ENCODE measurements around the gene TLL1. TPM values are rescaled to one million over a fixed set of nuclear protein-coding genes. Genes with fewer than 3 reads are reported as not detected.

The TLL1 gene
- total and polyA plus RNA-seq, 2 experiments from 2014 or later, result 0.18 to 2.4 TPM

GRCh38 chr4:165970703-165971420 lies 97.8 kb downstream of the TLL1 start:
- Histone ChIP-seq H3K4me2 (no peak overlapping the region), H3F3A (replicated peaks; ENCODE audit: low read depth) (no peaks in the 10 kb centered on the region), H4K20me1 (replicated peaks; ENCODE audit: insufficient read depth) (no peaks in the 10 kb centered on the region), H3K4me1 (ENCODE audit: insufficient read depth) (no peaks in the 10 kb centered on the region), H2AFZ (no peak overlapping the region), H3K9me2 (ENCODE audit: insufficient read depth) (0 out of 2 replicates have a peak, but pooled peaks cover 5% of the 10 kb centered on the region), H3K27ac (ENCODE audit: low read depth) (no peak overlapping the region), H3K27me3 (ENCODE audit: insufficient read depth) (no peaks in the 10 kb centered on the region), H3K36me3 (ENCODE audit: insufficient read depth) (0 out of 2 replicates have a peak, but pooled peaks cover 3% of the 10 kb centered on the region), H3K79me2 (replicated peaks; ENCODE audit: insufficient read depth) (no peaks in the 10 kb centered on the region), H3K4me3 (no peak overlapping the region)
- no peak for DNase-seq (ENCODE audit: low spot score)
- no peak for TF ChIP-seq EZH2 (IDR thresholded peaks at IDR 0.05; ENCODE audit: low read depth, unreplicated experiment)
- TF ChIP-seq JUNB (IDR thresholded peaks at IDR 0.05; ENCODE audit: unreplicated experiment), result no peak
- no peak for TF ChIP-seq CREB1 (CRISPR knock-in tag; IDR thresholded peaks at IDR 0.05; ENCODE audit: low read depth)
- TF ChIP-seq ZNF114 (CRISPR knock-in tag; IDR thresholded peaks at IDR 0.05), result no peak
- no peak for TF ChIP-seq STAT1 (IDR thresholded peaks at IDR 0.05; ENCODE audit: unreplicated experiment)
- TF ChIP-seq, protein P1, sequence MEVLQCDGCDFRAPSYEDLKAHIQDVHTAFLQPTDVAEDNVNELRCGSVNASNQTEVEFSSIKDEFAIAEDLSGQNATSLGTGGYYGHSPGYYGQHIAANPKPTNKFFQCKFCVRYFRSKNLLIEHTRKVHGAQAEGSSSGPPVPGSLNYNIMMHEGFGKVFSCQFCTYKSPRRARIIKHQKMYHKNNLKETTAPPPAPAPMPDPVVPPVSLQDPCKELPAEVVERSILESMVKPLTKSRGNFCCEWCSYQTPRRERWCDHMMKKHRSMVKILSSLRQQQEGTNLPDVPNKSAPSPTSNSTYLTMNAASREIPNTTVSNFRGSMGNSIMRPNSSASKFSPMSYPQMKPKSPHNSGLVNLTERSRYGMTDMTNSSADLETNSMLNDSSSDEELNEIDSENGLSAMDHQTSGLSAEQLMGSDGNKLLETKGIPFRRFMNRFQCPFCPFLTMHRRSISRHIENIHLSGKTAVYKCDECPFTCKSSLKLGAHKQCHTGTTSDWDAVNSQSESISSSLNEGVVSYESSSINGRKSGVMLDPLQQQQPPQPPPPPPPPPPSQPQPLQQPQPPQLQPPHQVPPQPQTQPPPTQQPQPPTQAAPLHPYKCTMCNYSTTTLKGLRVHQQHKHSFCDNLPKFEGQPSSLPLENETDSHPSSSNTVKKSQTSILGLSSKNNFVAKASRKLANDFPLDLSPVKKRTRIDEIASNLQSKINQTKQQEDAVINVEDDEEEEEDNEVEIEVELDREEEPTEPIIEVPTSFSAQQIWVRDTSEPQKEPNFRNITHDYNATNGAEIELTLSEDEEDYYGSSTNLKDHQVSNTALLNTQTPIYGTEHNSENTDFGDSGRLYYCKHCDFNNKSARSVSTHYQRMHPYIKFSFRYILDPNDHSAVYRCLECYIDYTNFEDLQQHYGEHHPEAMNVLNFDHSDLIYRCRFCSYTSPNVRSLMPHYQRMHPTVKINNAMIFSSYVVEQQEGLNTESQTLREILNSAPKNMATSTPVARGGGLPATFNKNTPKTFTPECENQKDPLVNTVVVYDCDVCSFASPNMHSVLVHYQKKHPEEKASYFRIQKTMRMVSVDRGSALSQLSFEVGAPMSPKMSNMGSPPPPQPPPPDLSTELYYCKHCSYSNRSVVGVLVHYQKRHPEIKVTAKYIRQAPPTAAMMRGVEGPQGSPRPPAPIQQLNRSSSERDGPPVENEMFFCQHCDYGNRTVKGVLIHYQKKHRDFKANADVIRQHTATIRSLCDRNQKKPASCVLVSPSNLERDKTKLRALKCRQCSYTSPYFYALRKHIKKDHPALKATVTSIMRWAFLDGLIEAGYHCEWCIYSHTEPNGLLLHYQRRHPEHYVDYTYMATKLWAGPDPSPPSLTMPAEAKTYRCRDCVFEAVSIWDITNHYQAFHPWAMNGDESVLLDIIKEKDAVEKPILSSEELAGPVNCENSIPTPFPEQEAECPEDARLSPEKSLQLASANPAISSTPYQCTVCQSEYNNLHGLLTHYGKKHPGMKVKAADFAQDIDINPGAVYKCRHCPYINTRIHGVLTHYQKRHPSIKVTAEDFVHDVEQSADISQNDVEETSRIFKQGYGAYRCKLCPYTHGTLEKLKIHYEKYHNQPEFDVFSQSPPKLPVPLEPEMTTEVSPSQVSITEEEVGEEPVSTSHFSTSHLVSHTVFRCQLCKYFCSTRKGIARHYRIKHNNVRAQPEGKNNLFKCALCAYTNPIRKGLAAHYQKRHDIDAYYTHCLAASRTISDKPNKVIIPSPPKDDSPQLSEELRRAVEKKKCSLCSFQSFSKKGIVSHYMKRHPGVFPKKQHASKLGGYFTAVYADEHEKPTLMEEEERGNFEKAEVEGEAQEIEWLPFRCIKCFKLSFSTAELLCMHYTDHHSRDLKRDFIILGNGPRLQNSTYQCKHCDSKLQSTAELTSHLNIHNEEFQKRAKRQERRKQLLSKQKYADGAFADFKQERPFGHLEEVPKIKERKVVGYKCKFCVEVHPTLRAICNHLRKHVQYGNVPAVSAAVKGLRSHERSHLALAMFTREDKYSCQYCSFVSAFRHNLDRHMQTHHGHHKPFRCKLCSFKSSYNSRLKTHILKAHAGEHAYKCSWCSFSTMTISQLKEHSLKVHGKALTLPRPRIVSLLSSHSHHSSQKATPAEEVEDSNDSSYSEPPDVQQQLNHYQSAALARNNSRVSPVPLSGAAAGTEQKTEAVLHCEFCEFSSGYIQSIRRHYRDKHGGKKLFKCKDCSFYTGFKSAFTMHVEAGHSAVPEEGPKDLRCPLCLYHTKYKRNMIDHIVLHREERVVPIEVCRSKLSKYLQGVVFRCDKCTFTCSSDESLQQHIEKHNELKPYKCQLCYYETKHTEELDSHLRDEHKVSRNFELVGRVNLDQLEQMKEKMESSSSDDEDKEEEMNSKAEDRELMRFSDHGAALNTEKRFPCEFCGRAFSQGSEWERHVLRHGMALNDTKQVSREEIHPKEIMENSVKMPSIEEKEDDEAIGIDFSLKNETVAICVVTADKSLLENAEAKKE (CRISPR knock-in tag; IDR thresholded peaks at IDR 0.05), result no peak
- no peak for TF ChIP-seq POLR2AphosphoS5 (IDR thresholded peaks at IDR 0.05; ENCODE audit: low read depth)
- Mint-ChIP-seq H3K27ac (no peak overlapping the region), H3K4me1 (no peaks in the 10 kb centered on the region), H3K36me3 (ENCODE audit: low read depth) (peaks cover 14% of the 10 kb centered on the region; the same call in 2 of the 3 replicates), H3K9me3 (peaks cover 19% of the 10 kb centered on the region), H3K4me3 (no peak overlapping the region), H3K27me3 (ENCODE audit: insufficient read depth, low read depth, poor library complexity) (peaks cover 2% of the 10 kb centered on the region)
- ATAC-seq, result no peak

Measured in GM23338 (cell line).